H1 (cell line): ENCODE data around the gene MTHFS. TPM values are rescaled to one million over a fixed set of nuclear protein-coding genes. Genes with fewer than 3 reads are reported as not detected.

Experiments used
- ATF3 ChIP-seq: IDR thresholded peaks from 2 replicates; pipeline ENCODE4 v1.6.1; 2011; ENCODE audit warnings: low read depth, mild to moderate bottlenecking, low read length; ENCODE audit not compliant: insufficient read depth
- CBX8 ChIP-seq: fragments of 300-800, 300-1000 bp; sonication (generic); IDR thresholded peaks from 2 replicates; pipeline ENCODE4 v1.7.1; 2016; ENCODE audit warnings: low read depth, low read length, borderline replicate concordance
- CREB1 ChIP-seq: IDR thresholded peaks from 2 replicates; pipeline ENCODE4 v1.6.1; 2012; ENCODE audit warnings: inconsistent platforms
- EZH2 ChIP-seq: fragments of 200-600 bp; sonication (generic); IDR thresholded peaks from 2 replicates; pipeline ENCODE4 v1.7.1; 2012; ENCODE audit warnings: low read depth, mild to moderate bottlenecking, moderate library complexity, low read length, inconsistent platforms; ENCODE audit not compliant: severe bottlenecking
- NANOG ChIP-seq: IDR thresholded peaks from 2 replicates; pipeline ENCODE4 v1.6.1; 2011; ENCODE audit warnings: low read length, low read depth, mild to moderate bottlenecking, inconsistent platforms; ENCODE audit not compliant: insufficient read depth, poor library complexity, severe bottlenecking
- RAD21 ChIP-seq, 2 experiments: IDR thresholded peaks in 1 of 2; conservative IDR thresholded peaks in 1 of 2; 2 replicates each; pipeline ENCODE4 v1.6.1; 2011; ENCODE audit warnings: low read depth in 2 of 2, low read length in 2 of 2, improper control_type of control experiment in 1 of 2, inconsistent platforms in 1 of 2, mild to moderate bottlenecking in 1 of 2, moderate library complexity in 1 of 2
- SP4 ChIP-seq: IDR thresholded peaks from 2 replicates; pipeline ENCODE4 v1.6.1; 2012; ENCODE audit warnings: low read length, inconsistent platforms
- TBP ChIP-seq: IDR thresholded peaks from 2 replicates; pipeline ENCODE4 v1.6.1; 2011; ENCODE audit warnings: low read depth, low read length, improper control_type of control experiment
- USF2 ChIP-seq: IDR thresholded peaks from 2 replicates; pipeline ENCODE4 v1.6.1; 2011; ENCODE audit warnings: low read length, improper control_type of control experiment
- polyA plus RNA-seq, 7 experiments: library from polyadenylated mRNA; depleted of rRNA in 3 of 7; stranded (reverse) in 5 of 7; unstranded in 2 of 7; fragments of >200 nt in 5 of 7; fragments of 200-250 nt in 2 of 7; gene quantifications; 1 replicate in 5 of 7; 2 replicates in 1 of 7; 4 replicates in 1 of 7; pipeline versions ENCODE4 v1.2.1 to v1.2.3, GENCODE V29; 2011 to 2013; ENCODE audit warnings: missing spikeins in 2 of 7, mixed read lengths in 2 of 7
- total RNA-seq: library from RNA; stranded (reverse); fragmentation: NEBNext Ultra II Directional; extraction: Animal tissue kit (Norgen Biotek cat#: 25700); gene quantifications from 2 replicates; pipeline ENCODE4 v1.2.1, GENCODE V29; 2021

The MTHFS gene
- total and polyA plus RNA-seq, 2 of the 8 experiments (the other 6 are each of a cell fraction or from before 2014, with no cell fraction given) = 27.3 to 37.2 TPM

- TF ChIP-seq EZH2 = no peak
- TF ChIP-seq CREB1 = no peak
- TF ChIP-seq RAD21 (IDR thresholded peaks at IDR 0.05 in 1 of 2, conservative IDR thresholded peaks at IDR 0.05 in 1 of 2; ENCODE audit: low read depth in 2 of 2, low read length in 2 of 2) = no peak
- TF ChIP-seq ATF3 = no peak
- no peak for TF ChIP-seq TBP
- no peak for TF ChIP-seq USF2
- no peak for TF ChIP-seq SP4
- TF ChIP-seq CBX8 = no peak
- no peak for TF ChIP-seq NANOG
These were observed 893 bp upstream of the MTHFS start (continued) for GRCh38 chr15:79897701-79898113.
